BJ (cell line): ENCODE measurements around the gene CUBN. TPM values are rescaled to one million over a fixed set of nuclear protein-coding genes. Genes with fewer than 3 reads are reported as not detected.

ENCODE experiments used
- CTCF ChIA-PET: fragments of 350-600 bp; formaldehyde crosslinking; extraction: SDS; loops from one replicate; lab custom pipeline; 2021; ENCODE audit warnings: antibody characterized with exemption, inconsistent platforms; lab: Yijun Ruan, JAX
- POLR2A ChIA-PET: fragments of 300-600 bp; sonication (Branson Sonifier 250); formaldehyde crosslinking; extraction: SDS; loops from one replicate; lab custom pipeline; 2021; ENCODE audit warnings: antibody characterized with exemption; lab: Charles Lee
- DNase-seq: peaks from one replicate; pipeline ENCODE4 v3.0.0-alpha.2; 2011; ENCODE audit warnings: low read depth
- H3K27me3 ChIP-seq: 2 replicates; pipeline ENCODE4 v1.6.0; 2011; ENCODE audit warnings: low read length; ENCODE audit not compliant: control insufficient read depth, insufficient read depth
- H3K36me3 ChIP-seq: 2 replicates; pipeline ENCODE4 v1.5.1; 2011; ENCODE audit warnings: low read length; ENCODE audit not compliant: control insufficient read depth, insufficient read depth
- H3K4me3 ChIP-seq: 2 replicates; pipeline ENCODE4 v1.5.1; 2011; ENCODE audit warnings: low read depth, mild to moderate bottlenecking, control low read depth, low read length
- polyA plus RNA-seq: library from polyadenylated mRNA; depleted of rRNA; stranded (reverse); fragments of >200 nt; gene quantifications from 2 replicates; pipeline ENCODE4 v1.2.3, GENCODE V29; 2011
- TF ChIP-seq, protein P1 (sequence below): IDR thresholded peaks from 2 replicates; pipeline ENCODE4 v1.5.1; 2011; ENCODE audit warnings: low read depth, mild to moderate bottlenecking, control low read depth, inconsistent platforms, low read length, moderate library complexity; ENCODE audit not compliant: insufficient read depth

CUBN gene
- polyA plus RNA-seq, 1 experiment, result 0.39 TPM

DNA sequence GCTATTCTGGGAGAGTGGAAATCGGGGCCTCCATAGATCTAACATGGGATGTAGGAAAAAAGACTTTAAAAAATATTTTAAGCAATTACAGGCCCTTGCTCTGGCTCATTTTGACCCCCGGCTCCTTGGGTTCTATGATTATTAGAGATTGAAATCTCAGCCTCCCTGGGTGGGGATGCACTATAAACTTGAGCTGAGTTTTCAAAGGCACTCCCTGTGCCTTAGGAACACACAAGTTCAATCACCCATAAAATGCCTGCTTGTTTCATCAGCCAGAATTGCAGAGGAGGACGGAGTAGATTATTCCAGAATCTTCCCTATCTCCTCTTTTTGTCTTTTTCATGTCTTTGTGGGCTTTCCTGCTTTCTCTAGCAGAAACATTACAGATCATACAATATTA is 145.4 kb downstream of the CUBN start:
- CTCF ChIA-PET, result no interaction called here

DNA sequence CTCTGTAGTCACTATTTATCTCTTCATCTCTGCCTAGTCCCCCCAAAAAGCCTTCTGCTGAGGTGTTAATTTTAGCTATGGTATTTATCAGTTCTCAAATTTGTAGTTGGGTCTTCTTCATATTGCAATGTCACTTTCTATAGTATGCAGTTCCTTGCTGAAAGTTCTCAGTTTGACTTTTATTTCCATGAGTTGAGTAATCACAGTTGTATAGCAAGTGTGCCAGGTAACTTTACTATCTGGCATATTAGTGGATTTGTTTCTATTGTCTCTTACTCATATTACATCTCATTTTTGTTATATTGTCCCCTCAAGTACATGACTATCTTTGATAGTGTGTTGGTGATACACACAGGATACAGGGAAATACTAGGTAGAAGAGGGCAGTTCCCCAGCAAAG is 152.8 kb downstream of the CUBN start:
- no peak overlapping the region for H3K4me3 ChIP-seq
- DNase-seq, result no peak
- TF ChIP-seq, protein P1, sequence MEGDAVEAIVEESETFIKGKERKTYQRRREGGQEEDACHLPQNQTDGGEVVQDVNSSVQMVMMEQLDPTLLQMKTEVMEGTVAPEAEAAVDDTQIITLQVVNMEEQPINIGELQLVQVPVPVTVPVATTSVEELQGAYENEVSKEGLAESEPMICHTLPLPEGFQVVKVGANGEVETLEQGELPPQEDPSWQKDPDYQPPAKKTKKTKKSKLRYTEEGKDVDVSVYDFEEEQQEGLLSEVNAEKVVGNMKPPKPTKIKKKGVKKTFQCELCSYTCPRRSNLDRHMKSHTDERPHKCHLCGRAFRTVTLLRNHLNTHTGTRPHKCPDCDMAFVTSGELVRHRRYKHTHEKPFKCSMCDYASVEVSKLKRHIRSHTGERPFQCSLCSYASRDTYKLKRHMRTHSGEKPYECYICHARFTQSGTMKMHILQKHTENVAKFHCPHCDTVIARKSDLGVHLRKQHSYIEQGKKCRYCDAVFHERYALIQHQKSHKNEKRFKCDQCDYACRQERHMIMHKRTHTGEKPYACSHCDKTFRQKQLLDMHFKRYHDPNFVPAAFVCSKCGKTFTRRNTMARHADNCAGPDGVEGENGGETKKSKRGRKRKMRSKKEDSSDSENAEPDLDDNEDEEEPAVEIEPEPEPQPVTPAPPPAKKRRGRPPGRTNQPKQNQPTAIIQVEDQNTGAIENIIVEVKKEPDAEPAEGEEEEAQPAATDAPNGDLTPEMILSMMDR, result no peak
- no peaks in the 10 kb centered on the region for H3K36me3 ChIP-seq
- H3K27me3 ChIP-seq, result no peaks in the 10 kb centered on the region
- ChIA-PET CTCF (no interaction called here), POLR2A (no interaction called here)

More for the DNA sequence above, 145.4 kb downstream of the CUBN start:
- no peaks in the 10 kb centered on the region for H3K27me3 ChIP-seq
- TF ChIP-seq, protein P1, result no peak
- no peaks in the 10 kb centered on the region for H3K36me3 ChIP-seq
- DNase-seq, result no peak
- no peak overlapping the region for H3K4me3 ChIP-seq
- POLR2A ChIA-PET, result no interaction called here

DNA sequence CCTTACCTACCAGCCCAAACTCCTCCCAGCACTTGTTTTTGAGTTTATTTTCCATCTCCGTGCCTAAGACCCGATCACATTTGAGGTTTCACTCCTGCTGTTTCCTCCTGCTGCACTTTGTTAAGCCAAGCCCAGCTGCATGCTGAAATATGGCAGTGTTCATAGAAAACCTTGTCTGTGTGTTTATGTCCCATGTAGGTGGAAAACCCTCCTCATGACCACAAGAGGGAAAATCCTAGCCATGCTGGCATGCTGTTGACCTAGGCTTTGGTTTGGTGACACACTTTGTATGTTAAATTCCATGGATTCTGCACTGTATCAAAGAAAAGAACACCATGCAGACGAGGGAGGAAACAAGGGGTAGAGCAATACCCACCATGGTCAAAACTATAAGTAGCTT is 154.4 kb downstream of the CUBN start:
- Histone ChIP-seq H3K4me3 (no peak overlapping the region), H3K27me3 (no peaks in the 10 kb centered on the region), H3K36me3 (no peaks in the 10 kb centered on the region)
- DNase-seq, result no peak
- POLR2A ChIA-PET, result no interaction called here
- CTCF ChIA-PET, result no interaction called here
- TF ChIP-seq, protein P1, result no peak

DNA sequence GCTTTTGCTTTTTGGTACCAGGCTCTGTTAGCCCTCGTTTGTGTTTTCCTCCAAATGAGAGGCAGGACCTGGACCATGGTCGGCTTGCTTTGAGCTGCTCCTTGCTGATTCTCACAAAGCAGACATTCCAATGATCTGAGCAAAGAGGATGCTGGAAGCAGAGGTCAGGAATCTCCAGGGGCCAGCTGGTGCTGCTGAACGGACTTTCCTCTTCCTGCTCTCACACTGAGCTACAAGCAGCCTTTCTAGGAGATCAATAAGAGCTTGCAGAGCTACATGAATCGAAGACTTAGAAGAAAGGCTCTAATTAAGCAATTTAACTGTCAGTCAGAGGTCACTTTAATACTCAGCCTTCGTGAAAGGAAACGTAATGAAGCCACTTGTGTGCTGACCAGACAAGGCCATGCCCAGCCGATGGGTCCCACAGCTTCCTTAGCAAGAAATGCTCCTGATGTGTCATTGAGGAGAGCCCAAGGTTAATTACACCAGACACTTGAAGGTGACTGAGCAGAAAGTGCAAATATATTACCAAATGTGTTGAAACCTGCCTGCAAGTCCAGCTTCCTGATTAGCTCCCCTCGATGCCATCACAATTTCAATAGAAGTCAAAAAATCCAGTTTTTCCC is 161.1 kb downstream of the CUBN start:
- Histone ChIP-seq H3K4me3 (no peak overlapping the region), H3K27me3 (no peaks in the 10 kb centered on the region), H3K36me3 (no peaks in the 10 kb centered on the region)
- no peak for DNase-seq
- TF ChIP-seq, protein P1, result no peak
- ChIA-PET CTCF (no interaction called here), POLR2A (interaction anchor here (0.5 to 1.3 kb wide), 5 partner anchors 18 to 419 kb away, joined by 4 to 12 read pairs (median 4); no protein-coding TSS in a partner anchor)

DNA sequence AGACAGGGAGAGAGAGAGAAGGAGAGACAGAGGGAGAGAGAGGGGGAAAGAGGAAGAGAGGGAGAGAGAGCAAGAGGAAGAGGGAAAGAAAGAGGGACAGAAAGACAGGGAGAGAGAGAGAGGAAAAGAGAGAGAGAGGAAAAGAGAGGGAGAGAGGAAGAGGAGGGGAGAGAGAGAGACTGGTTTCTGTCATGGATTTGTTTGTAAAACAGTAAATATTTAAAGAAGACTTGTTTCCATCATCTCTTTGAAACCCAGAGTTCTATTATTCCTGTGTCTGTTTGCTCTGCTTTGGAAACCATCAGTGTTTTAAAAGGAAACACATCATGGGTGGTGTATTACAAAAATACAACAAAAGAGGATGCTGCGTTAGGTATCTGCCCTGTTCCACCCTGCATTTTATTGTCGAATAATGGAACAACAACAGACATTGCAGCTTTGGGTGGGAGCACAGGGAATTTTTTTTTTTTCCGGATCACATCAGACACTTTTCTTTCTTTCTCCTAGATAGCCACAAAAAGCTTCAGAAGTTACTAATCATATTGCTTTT is 161.7 kb downstream of the CUBN start:
- TF ChIP-seq, protein P1, result no peak
- ChIA-PET CTCF (no interaction called here), POLR2A (interaction anchor here (0.6 to 1.3 kb wide), 5 partner anchors 19 to 420 kb away, joined by 4 to 6 read pairs (median 4); no protein-coding TSS in a partner anchor)
- Histone ChIP-seq H3K36me3 (no peaks in the 10 kb centered on the region), H3K27me3 (no peaks in the 10 kb centered on the region), H3K4me3 (no peak overlapping the region)
- DNase-seq, result no peak
